Embryonic facial prominence (tissue), 1 donor: ENCODE measurements around the gene ICAM1.

Source experiments
- DNase-seq: peaks from one replicate; pipeline ENCODE4 v3.0.0-alpha.2; 2016; ENCODE audit errors: extremely low spot score

The ICAM1 gene

DNA sequence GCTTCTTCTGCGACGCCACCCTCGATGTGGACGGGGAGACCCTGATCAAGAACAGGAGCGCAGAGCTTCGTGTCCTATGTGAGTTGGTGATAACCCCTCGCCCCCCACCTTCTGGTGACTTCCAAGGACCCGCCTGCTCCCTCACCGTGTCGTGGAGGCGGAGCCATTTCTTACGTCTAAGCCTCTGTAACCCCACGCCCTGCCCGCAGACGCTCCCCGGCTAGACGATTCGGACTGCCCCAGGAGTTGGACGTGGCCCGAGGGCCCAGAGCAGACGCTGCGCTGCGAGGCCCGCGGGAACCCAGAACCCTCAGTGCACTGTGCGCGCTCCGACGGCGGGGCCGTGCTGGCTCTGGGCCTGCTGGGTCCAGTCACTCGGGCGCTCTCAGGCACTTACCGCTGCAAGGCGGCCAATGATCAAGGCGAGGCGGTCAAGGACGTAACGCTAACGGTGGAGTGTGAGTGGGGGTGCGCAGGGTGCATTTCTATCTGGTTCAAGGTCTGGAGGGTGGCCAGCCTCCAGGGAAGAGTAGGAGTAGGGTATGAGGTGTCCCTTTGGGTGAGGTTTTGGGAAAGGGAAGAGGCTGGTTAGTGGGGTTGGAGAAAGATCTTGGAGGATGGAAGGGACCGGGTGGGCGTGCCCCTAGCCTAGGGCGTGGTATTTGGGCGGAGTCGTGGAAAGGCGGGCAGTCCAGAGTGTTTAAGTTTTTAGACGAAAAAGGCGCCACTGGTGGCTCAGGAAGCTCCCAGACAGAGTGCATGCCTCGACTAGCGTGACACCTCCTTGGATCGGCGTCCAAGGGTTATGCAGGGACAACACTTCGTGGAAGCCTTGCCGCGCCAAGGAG lies 22.1 kb downstream of the ICAM1 start:
- DNase-seq = no peak

DNA sequence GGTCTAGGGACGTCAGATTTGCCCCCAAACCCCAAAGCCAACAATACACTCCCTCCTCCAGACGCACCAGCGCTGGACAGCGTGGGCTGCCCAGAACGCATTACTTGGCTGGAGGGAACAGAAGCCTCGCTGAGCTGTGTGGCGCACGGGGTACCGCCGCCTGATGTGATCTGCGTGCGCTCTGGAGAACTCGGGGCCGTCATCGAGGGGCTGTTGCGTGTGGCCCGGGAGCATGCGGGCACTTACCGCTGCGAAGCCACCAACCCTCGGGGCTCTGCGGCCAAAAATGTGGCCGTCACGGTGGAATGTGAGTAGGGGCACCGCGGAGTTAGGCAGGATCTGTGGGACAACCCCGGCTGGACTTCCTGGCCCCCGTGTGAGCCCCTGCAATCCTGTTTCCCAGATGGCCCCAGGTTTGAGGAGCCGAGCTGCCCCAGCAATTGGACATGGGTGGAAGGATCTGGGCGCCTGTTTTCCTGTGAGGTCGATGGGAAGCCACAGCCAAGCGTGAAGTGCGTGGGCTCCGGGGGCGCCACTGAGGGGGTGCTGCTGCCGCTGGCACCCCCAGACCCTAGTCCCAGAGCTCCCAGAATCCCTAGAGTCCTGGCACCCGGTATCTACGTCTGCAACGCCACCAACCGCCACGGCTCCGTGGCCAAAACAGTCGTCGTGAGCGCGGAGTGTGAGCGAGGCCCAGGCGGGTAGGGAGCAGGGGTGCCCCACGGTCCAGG lies 22.9 kb downstream of the ICAM1 start:
- DNase-seq = no peak

DNA sequence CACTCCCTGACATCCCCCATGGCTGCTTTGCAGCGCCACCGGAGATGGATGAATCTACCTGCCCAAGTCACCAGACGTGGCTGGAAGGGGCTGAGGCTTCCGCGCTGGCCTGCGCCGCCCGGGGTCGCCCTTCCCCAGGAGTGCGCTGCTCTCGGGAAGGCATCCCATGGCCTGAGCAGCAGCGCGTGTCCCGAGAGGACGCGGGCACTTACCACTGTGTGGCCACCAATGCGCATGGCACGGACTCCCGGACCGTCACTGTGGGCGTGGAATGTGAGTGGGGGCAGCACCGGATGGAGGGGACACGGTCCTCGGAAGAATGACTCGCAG lies 23.4 kb downstream of the ICAM1 start:
- no peak for DNase-seq

DNA sequence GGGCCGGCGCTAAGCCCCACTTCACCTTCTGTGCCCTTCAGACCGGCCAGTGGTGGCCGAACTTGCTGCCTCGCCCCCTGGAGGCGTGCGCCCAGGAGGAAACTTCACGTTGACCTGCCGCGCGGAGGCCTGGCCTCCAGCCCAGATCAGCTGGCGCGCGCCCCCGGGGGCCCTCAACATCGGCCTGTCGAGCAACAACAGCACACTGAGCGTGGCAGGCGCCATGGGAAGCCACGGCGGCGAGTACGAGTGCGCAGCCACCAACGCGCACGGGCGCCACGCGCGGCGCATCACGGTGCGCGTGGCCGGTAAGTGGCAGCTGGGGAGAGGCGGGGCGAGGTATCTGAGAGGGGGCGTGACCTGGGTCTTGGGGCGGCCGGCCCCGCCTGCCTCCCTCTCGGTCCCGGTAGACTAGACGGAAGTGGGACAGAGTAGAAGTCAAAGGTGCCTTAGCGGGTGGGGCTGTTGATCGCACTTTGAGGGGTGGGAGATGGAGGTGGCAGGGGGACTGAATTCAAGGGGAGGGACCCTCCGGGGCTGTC lies 24.5 kb downstream of the ICAM1 start:
- no peak for DNase-seq

DNA sequence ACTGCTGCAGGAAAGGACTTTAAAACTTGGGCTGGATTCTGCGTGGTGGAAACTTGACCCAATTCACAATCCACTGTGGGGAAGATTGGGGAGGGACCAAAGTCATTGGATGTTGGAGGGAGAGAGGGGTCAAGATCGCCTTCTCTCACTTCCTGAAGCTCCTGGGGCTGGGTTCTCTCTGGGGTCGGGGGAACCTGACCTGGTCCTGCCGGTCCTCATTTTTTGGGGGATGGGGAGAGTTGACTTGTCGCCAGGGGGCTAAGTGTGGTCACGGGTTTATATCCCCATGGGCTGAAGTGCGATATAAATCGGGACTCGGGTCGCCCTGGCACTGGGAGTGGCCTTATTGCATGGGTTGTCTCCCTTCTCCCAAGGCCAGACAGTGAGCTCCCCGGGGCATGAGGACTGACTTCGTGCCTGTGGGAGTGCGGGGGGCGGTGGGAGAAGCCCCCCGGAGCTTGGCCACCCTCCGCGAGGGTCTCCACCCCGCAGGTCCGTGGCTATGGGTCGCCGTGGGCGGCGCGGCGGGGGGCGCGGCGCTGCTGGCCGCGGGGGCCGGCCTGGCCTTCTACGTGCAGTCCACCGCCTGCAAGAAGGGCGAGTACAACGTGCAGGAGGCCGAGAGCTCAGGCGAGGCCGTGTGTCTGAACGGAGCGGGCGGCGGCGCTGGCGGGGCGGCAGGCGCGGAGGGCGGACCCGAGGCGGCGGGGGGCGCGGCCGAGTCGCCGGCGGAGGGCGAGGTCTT lies 25.1 kb downstream of the ICAM1 start:
- DNase-seq = no peak

DNA sequence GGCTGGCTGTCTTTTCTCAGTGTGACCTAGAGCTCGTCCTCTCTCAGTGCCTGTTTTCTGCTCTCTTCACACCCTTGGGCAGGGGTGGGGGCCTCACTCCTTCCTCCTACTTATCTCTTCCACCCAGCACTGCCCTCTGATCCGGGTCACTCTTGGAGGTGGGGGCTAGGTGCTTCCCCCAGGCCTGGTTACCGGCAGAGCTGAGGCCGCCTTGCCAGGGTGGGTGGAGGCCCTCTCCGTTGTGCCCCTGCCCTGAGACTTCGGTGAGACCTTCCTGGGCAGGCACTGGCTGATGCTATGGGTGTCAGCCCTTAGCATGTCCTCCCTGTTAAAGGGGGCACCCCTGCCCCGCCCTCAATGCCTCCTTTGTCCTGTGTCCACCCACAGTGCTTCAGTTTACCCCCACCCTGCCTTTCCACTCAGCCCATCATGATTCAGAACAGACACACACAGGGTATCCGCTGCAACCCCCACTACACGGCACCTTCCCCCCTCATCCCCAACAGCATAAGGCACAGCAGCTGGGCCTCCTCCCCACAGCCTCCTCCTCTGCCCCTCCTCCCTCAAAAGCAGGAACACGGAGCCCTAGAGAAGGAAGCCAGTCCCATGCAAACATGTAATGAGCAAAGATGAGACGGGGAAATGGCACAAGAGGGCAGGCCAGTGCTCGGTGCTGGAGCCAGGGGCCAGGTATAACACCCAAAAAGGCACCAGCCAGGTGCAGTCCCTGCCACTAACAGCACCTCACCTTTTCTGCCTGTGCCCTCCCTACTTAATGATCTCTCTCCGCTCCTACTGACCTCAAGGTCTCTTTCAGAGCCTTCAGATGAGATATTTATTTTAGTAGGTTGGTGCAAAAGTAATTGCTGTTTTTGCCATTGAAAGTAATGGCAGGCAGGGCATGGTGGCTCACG lies 28.9 kb downstream of the ICAM1 start:
- no peak for DNase-seq

DNA sequence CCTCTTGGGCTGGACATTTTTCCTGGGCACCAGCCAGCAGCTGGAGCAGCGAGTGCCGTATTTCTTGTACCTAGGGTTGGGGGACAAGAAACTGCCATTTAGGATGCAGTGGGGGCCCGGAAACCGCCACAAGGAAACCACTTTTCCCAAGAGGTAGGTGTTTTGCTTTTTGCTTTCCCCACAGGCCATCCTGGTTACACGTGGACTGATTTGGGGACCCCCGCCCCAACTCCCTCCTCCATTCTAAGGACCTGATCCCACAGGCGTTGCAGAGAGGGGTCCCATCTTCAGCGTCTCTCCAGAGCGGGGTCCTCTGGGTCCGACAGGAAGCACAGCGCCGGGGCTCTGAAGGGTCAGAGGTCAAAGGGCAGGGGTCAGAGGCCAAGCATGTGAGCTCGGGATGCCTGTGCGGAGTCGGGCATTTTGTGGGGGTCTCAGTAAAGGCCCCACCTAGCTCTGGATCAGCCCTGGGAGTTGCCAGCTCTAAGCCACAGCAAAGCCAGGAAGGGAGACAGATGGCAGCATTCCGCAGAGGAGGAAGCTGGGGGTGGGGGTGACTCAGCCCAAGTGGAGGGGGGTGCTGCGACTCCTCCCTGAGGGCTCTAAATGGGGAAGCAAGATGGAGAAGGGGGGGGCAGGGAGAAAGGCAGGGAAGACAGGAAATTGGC lies 34.4 kb downstream of the ICAM1 start:
- DNase-seq = no peak

DNA sequence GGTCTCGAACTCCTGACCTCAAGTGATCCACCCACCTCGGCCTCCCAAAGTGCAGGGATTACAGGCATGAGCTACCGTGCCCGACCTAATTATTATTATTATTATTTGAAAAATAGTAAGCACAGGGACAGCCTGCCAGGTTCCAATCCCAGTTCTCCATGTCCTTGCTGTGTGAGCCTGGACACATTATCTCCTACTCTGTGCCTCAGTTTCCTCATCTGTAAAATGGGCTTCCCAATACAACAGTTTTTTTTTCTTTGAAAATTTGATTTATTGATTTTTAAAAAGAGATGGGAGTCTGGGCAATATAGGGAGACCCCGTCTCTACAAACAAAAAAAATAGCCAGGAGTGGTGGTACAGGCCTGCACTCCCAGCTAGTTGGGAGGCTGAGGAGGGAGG lies 35.4 kb downstream of the ICAM1 start:
- DNase-seq = no peak

DNA sequence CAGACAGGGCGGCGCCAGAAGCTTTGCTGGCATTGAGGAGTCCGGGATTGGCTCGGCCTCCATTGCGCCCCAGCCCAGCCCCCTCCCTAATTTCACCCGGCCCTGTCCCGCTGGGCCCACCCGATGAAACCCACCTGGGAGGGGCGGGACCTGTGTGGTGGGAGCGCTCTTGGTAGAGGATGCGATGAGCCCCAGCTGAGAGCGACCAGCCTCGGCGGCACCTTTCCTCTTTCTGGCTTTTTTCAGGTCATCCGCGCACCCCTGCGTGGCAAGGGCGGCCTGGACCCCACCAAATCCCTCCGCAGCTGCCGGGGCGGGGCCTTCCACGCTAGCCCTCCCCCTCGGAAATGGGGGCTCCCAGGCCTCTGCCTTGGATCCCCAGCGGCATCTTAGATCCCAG lies 38.5 kb downstream of the ICAM1 start, which contains the start of gene ZGLP1:
Gene ZGLP1 (minus strand): TSS at position 393 of the 400 bp plus-strand sequence.
- no peak for DNase-seq

DNA sequence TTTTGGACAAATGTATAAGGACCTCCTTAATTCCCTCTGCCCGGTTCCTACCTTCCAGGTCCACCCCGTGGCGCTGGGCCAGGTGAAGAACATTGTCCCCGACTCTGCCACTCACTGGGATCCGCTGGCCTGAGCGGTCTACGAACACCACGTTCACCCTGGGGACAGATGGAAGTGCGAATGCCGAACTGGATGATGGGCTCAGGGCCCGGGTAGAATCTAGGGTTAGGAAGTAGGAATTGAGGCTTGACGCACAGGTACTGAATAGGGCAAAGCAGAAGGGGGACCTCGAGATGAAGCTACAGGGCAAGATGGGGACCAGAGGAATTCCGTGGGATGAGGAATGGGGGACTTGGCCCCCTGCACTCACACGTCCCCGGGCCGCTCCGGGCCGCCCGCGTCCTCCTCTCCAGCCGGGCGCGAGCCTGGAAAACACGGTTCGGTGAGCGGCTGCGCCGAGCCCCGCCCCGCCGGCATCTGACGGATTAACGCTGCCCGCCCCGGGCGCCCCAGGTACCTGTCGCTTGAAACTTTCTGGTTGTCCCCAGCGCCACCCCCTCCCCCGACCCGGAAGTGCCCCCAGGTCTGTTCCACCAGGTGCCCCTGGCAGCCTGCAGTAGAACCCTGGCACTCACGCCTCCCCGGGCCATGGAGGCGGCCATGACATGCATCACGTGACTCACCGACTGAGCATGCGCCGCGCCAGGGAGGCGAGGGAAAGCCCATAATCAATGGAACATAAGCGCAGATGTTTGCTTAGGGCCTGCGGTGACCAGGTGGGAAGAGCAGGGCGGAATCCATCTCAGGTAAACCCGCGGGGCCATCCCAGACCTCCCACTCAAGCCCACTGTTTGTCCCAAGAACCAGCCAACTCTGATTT lies 44.7 kb downstream of the ICAM1 start, which contains the start of gene FDX2:
Gene FDX2 (minus strand): TSS at position 681 of the 880 bp plus-strand sequence. CDS start 19 bp downstream, at position 662.
- no peak for DNase-seq

DNA sequence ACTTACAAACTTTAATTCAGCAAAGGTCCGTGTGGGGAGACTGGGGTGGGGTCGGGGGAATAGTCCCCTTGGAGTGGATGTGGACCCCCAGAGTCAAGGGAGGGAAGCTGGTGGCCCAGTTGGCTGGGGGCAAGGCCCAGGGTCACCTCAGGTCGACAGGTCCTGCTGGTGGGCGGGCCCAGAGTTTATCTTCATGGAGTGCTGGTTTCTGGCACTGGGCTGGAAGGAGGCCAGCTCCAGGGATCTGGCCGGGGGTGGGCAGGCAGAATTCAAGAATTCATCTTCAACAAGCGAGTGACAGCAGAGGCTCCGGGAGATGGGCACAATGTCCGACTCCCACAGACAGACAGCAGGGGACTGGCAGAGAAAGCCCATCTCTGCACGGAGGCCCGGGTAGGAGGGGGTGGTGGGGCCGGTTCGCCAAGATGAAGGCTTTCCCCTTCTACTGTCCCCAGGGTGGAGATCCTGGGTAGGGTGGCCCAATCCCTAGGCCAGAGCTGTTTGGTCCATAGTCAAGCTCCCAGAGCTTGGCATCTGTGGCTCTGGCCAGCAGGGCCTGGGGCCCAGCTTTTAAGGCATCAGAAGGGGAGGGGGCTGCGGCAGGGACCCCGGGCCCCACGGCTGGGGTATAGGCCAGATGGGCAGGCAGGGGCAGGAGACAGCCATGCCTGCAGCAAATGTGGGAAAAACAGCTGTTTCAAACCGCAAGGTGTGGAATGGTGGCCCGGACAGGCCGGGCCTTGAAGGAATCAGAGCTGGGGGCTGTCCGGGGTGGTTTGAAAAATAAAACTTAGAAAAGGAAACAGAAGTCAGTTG lies 45.5 kb downstream of the ICAM1 start:
- no peak for DNase-seq

DNA sequence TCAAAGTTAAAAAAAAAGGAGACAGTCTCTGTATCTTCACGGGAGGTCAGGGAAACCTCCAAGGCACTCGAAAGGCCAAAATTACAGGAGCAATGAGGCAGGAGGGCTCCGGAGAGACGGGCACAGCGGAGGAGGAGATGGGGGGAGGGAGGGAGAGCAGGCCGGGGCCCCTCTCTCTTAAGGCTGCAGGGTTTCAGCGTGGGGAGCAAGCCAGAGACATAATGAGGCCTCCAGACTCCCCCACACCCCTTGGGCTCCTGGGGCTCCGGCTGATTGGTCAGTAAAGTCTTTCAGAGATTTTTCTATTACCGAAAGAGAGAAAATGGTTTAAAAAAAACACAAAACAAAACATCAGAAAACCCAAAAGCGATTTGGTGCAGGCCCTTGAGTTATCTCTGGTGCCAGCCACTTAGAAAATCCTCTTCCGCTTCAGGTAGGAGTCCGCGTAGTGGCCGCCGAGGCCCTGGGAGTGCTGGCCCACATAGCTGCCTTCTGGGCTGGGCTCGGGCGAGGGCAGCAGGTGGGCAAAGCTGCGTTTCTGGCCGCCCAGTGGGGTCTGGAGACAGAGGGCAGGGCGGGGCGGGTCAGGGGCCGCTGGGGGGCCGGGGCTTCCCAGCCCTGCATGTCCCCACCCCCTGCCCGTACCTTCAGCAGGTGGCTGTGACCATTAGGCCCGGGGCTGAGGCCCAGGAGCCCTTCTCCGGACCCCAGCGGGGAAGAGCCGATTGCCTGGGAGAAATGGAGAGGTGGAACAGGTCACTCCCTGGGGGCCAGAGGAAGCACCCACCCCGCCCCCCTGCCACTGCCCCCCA lies 46.3 kb downstream of the ICAM1 start:
- DNase-seq = no peak

DNA sequence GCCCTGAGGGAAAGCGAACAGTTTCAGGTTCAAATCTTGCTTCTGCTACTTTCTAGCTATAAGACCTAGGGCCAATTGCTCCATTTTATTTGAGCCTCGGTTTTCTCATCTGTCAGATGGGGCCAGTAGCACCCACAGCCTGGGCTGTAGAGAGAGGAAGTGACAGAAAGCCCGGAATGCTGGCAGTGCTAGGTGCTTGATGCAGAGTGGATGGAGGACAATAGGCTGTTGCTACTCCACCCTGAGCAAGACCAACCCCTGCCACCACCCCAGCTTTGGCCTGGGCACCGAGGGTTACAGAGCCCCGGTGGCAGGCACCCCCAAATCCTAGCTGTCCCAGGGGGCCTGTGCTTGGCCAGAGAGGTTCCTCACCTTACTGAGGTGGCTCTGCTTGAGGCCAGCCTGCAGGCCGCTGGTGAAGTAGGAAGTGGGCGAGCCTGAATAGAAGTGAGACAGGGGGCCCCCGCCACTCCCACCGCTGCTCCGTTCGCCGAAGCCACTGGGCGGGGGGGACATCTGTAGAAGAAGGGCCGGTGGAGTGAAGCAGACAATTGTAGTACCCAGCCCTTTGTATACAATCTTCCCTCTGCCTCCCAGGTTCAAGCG lies 47.0 kb downstream of the ICAM1 start:
- DNase-seq = no peak

DNA sequence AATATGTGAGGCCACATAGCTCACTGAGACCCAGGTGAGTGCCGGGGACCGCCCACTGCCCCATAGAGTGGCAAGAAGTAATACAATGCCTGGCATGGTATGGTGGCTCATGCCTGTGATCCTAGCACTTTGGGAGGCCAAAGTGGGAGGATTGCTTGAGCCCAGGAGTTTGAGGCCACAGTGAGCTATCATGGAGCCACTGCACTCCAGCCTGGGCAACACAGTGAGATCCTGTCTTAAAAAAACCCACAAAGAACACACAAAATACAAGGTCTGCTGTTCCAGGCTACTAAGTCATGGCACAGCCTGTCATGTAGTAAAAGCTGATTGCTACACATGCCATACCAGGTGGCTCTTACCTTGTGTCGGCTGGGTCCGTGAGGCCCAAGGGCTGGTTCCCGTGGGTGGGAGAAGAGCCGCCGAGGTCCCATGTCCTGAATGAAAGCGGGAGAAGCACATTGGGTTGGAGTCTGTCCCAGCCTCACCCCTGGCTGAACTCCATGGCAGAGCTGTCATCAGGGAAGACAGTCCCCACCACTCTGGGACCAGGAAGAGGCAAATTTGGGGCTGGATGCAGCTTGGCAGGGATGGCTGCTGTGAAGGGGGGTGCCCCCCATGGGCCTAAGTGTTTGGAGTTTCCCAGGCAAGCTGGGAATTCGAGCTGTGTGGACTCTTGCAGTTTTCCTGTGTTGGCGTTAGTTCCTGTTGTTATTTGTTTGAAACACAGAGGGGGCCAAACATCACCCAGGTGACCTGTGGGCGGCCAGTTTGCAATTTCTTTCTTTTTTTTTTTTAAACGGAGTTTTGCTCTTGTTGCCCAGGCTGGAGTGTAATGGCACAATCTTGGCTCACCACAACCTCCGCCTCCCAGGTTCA lies 48.1 kb downstream of the ICAM1 start:
- DNase-seq = no peak

DNA sequence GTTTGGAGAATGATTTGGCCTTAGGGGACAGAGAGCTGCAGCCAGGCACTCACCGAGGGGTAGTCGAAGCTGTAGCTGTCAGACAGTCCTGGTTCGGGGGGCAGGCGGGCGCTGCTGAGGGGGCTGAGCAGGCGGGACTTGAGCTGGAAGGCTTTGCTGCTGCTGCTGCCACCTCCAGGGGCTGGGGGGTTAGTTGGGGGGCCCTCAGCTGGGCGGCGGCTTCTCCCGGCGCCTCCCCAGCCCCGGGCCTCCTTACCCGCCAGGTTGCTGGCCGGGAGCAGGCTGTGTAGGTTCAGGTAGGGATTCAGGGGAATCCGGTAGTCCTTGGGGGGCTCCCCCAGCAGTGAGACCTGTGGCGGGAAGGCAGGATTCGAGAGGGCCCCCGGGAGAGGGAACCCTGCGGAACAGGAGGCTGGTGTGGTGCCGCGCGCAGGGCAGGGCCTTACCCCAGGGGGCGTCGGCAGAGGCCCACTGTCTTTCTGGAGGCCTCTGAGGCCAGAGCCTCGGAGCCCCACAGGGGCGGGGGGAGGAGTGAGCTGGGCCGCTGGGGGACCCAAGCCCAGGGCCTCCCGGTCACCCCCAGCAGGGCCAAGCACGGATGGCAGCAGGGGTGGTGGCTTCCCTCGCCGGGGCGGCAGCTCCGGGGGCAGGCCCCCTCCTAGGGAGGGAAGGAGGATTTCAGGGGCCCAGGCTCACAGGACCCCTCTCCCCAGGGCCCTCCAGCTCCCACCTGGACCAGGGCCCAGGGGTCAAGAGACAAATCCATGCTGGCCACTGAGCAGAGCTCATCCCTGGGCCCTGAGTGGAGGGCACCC lies 49.9 kb downstream of the ICAM1 start:
- no peak for DNase-seq

DNA sequence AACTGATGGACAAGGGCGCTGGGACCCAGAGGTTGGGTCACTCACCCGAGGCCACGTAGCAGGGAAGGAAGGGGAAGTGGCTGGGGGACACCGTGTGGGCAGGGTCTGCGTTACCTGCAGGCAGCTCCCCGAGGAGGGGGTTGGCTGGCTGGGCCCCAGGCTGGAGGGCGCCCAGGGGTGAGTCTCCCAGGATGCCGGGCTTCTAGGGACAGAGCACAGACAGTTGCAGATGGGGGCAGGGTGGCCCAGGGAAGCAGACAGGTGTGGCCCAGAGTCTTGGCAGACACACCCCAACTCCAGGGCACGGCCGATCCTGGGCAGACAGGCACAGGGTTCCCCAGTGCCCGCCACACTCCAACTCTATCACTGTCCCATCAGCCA lies 50.5 kb downstream of the ICAM1 start:
- no peak for DNase-seq
